Measurements from ENCODE around the gene HSPB7.
"Not testable (repeated sequence)": the region's sequence is repeated elsewhere in the genome, so short reads cannot be mapped to it uniquely, and the experiment has no call there.

The HSPB7 gene

GRCh38 chr1:16005597-16005996 lies 12.2 kb downstream of the HSPB7 start:
- no peak for DNase-seq

- DNase-seq, result not testable (repeated sequence)
Measured at GRCh38 chr1:16001274-16001673, 16.6 kb downstream of the HSPB7 start.

- DNase-seq, result no peak
Measured at GRCh38 chr1:15998929-15999328, 18.9 kb downstream of the HSPB7 start.

- DNase-seq, result no peak
Measured at GRCh38 chr1:15997637-15998280, 20.1 kb downstream of the HSPB7 start.

- no peak for DNase-seq
Measured at GRCh38 chr1:15997076-15997585, 20.7 kb downstream of the HSPB7 start.

- peak; percentile 53 for DNase-seq
Measured at GRCh38 chr1:15994590-15995351, 23.1 kb downstream of the HSPB7 start.

GRCh38 chr1:15994081-15994480 lies 23.8 kb downstream of the HSPB7 start:
- no peak for DNase-seq

GRCh38 chr1:15993666-15994065 lies 24.2 kb downstream of the HSPB7 start:
- no peak for DNase-seq

- no peak for DNase-seq
Measured at GRCh38 chr1:15992582-15993500, 25.0 kb downstream of the HSPB7 start.

- no peak for DNase-seq
Measured at GRCh38 chr1:15992187-15992553, 25.7 kb downstream of the HSPB7 start.

- DNase-seq, result no peak
Measured at GRCh38 chr1:15991427-15992186, 26.2 kb downstream of the HSPB7 start.

- no peak for DNase-seq
Measured at GRCh38 chr1:15989776-15990175, 28.1 kb downstream of the HSPB7 start.

GRCh38 chr1:15988856-15989736 lies 28.7 kb downstream of the HSPB7 start:
- no peak for DNase-seq

GRCh38 chr1:15985611-15986297 lies 32.1 kb downstream of the HSPB7 start:
- no peak for DNase-seq

- DNase-seq, result no peak
Measured at GRCh38 chr1:15983275-15983674, 34.6 kb downstream of the HSPB7 start.

- no peak for DNase-seq
Measured at GRCh38 chr1:15981679-15982078, 36.2 kb downstream of the HSPB7 start.

GRCh38 chr1:15977947-15978346 lies 39.9 kb downstream of the HSPB7 start:
- not testable (repeated sequence) for DNase-seq

GRCh38 chr1:15975805-15976680 lies 41.8 kb downstream of the HSPB7 start, which contains the start of gene ZBTB17:
ZBTB17 (minus strand) TSS chr1:15976101; CDS start chr1:15948495, 27,606 bp downstream.
- peak; percentile 96 for DNase-seq

- peak; percentile 89 for DNase-seq
Measured at GRCh38 chr1:15975358-15975804, 42.5 kb downstream of the HSPB7 start.

GRCh38 chr1:15974855-15975254 lies 43.0 kb downstream of the HSPB7 start:
- no peak for DNase-seq

All from activated CD8-positive, alpha-beta memory T cell treated with anti-CD3 and anti-CD28 coated beads, Interleukin-2, amount 50 U/mL, for 4 hours (primary cell).